Activated CD8-positive, alpha-beta T cell treated with anti-CD3 and anti-CD28 coated beads, Interleukin-2, amount 10 ng/mL, durations not matched to agents 7 days and 5 days (primary cell): ENCODE measurements around the gene CKS1B. TPM values are rescaled to one million over a fixed set of nuclear protein-coding genes. Genes with fewer than 3 reads are reported as not detected.
A peak's percentile ranks its signal among the peaks of the same experiment; 100 is the strongest.

Experiments
- ATAC-seq: fragments of 150-1000 bp; cut with Tn5 transposase; one replicate; pipeline ENCODE4 v1.10.0; 2021; ENCODE audit warnings: moderate library complexity
- CTCF ChIA-PET: fragments of 350-600 bp; sonication (Branson Sonifier 250); formaldehyde crosslinking; loops from one replicate; lab custom pipeline; 2021; ENCODE audit warnings: antibody characterized with exemption; lab: Charles Lee
- POLR2A ChIA-PET: fragments of 350-600 bp; sonication (Branson Sonifier 250); formaldehyde crosslinking; loops from one replicate; lab custom pipeline; 2021; ENCODE audit warnings: antibody characterized with exemption; lab: Charles Lee
- DNase-seq: peaks from one replicate; pipeline ENCODE4 v3.0.0-alpha.2; 2020
- H3K27ac Mint-ChIP-seq: one replicate; pipeline ENCODE4 v1.8.0; 2021; ENCODE audit warnings: mild to moderate bottlenecking, mixed read lengths
- H3K27me3 Mint-ChIP-seq: one replicate; pipeline ENCODE4 v1.8.0; 2021; ENCODE audit warnings: low read depth, mixed read lengths
- H3K36me3 Mint-ChIP-seq: one replicate; pipeline ENCODE4 v1.8.0; 2021; ENCODE audit warnings: low read depth, mixed read lengths
- H3K4me1 Mint-ChIP-seq: one replicate; pipeline ENCODE4 v1.8.0; 2021; ENCODE audit warnings: low read depth, mixed read lengths
- H3K4me3 Mint-ChIP-seq: one replicate; pipeline ENCODE4 v1.8.0; 2021; ENCODE audit warnings: mild to moderate bottlenecking, mixed read lengths
- H3K9me3 Mint-ChIP-seq: one replicate; pipeline ENCODE4 v1.8.0; 2022; ENCODE audit warnings: mixed read lengths; ENCODE audit not compliant: insufficient read depth
- total RNA-seq, 2 experiments: library from RNA; stranded (reverse); gene quantifications; one replicate each; pipeline ENCODE4 v1.2.3, GENCODE V29; 2021

Gene CKS1B
- total RNA-seq, 2 experiments from 2014 or later = 151 to 153 TPM

- ATAC-seq (no peak), DNase-seq (no peak)
- peaks cover 85% of the 10 kb centered on the region for H3K4me1 Mint-ChIP-seq
- peak overlapping the region; percentile 71 for H3K27ac Mint-ChIP-seq
- H3K27me3 Mint-ChIP-seq = no peaks in the 10 kb centered on the region
- H3K36me3 Mint-ChIP-seq = peaks cover 19% of the 10 kb centered on the region
- no peaks in the 10 kb centered on the region for H3K9me3 Mint-ChIP-seq
- POLR2A ChIA-PET = interaction anchor here (1.1 to 1.5 kb wide), 2 partner anchors 10 to 36 kb away, joined by 4 to 6 read pairs; partner anchors contain the start of gene CKS1B
- H3K4me3 Mint-ChIP-seq = no peak overlapping the region
- CTCF ChIA-PET = interaction anchor here (1.0 to 2.1 kb wide), 6 partner anchors 9 to 50 kb away, joined by 3 to 6 read pairs (median 4); partner anchors contain the start of genes ADAM15 and LENEP
These were observed 36.5 kb downstream of the CKS1B start for GRCh38 chr1:155011004-155011416.

DNA sequence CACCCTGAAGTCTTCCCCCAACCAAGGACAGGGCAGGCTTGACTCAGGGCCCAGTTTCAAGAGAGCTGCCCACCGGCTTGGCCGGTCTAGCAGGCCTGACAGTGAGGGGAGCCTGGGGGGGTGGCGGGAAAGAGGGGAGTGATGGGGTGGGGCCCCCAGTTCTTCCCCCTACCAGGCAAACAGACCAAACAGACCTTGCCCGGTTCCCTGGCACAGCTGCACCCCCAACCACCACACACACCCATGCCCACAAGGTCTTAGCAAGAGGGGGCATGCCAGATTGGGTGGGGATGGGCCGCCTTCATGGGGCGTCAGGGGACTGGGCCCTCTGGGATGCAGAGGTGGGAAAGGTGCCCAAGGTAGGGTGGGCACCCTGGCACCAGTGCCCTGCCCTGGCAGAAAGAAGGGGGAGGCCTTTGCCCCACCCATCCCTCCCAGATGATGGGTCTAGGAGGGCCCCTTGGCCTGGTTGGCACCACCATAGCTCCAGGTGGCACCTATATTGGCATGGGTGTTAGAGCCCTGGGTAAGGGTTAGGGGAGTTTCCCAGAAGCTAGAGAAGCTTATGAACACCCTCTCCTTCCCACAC, 37.0 kb downstream of the CKS1B start:
- H3K4me3 Mint-ChIP-seq = no peak overlapping the region
- H3K4me1 Mint-ChIP-seq = peaks cover 85% of the 10 kb centered on the region
- peak overlapping the region; percentile 71 for H3K27ac Mint-ChIP-seq
- POLR2A ChIA-PET = interaction anchor here (1.5 kb wide), 1 partner anchor 37 kb away, joined by 6 read pairs; the partner anchor contains the start of gene CKS1B
- DNase-seq (no peak), ATAC-seq (no peak)
- CTCF ChIA-PET = interaction anchor here (1.2 to 2.3 kb wide), 4 partner anchors 8 to 34 kb away, joined by 5 to 13 read pairs (median 7); no protein-coding TSS in a partner anchor
- no peaks in the 10 kb centered on the region for H3K27me3 Mint-ChIP-seq
- peaks cover 20% of the 10 kb centered on the region for H3K36me3 Mint-ChIP-seq
- H3K9me3 Mint-ChIP-seq = no peaks in the 10 kb centered on the region

DNA sequence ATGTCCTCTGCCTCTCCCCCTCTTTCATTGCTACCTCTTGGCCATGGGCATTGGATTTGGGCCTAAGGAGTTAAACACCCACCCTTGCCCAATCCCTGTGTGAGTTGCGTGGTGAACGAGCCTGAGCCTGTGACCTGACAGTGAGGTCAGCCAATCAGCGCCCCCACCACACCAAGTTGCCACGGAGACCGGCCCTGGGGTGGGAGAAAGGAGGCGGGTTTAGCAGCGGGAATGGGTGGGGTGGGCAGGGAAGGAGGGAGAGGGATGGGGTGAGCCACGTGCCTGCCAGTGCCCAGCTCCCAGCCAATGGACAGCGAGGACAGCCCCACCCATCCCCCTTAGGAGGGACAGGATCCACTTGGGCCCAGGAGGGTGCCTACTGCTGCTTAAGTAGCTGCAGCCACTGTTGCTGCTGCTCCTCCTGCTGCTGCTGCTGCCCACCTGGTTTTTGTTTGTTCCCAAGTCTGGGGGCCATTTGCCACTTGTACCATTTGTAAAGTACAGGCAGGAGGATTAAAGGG, 37.6 kb downstream of the CKS1B start:
- ATAC-seq = no peak
- peaks cover 85% of the 10 kb centered on the region for H3K4me1 Mint-ChIP-seq
- no peaks in the 10 kb centered on the region for H3K9me3 Mint-ChIP-seq
- no peaks in the 10 kb centered on the region for H3K27me3 Mint-ChIP-seq
- peaks cover 21% of the 10 kb centered on the region for H3K36me3 Mint-ChIP-seq
- peak overlapping the region; percentile 34 for H3K27ac Mint-ChIP-seq
- ChIA-PET CTCF (interaction anchor here (1.2 to 7.5 kb wide), 7 partner anchors 8 to 75 kb away, joined by 3 to 57 read pairs (median 6); partner anchors contain the start of genes ADAM15 and PMVK), POLR2A (no interaction called here)
- DNase-seq = no peak
- H3K4me3 Mint-ChIP-seq = no peak overlapping the region

- DNase-seq (no peak), ATAC-seq (no peak)
- H3K36me3 Mint-ChIP-seq = peaks cover 21% of the 10 kb centered on the region
- no peak overlapping the region for H3K4me3 Mint-ChIP-seq
- peak overlapping the region; percentile 48 for H3K27ac Mint-ChIP-seq
- peaks cover 84% of the 10 kb centered on the region for H3K4me1 Mint-ChIP-seq
- no peaks in the 10 kb centered on the region for H3K9me3 Mint-ChIP-seq
- ChIA-PET CTCF (interaction anchor here (0.7 to 7.5 kb wide), 8 partner anchors 9 to 79 kb away, joined by 3 to 57 read pairs (median 4); partner anchors contain the start of genes ADAM15 and PMVK), POLR2A (no interaction called here)
- H3K27me3 Mint-ChIP-seq = no peaks in the 10 kb centered on the region
These were observed 38.5 kb downstream of the CKS1B start for GRCh38 chr1:155012776-155013602.

GRCh38 chr1:155013632-155014031, 39.2 kb downstream of the CKS1B start:
- DNase-seq (no peak), ATAC-seq (no peak)
- Mint-ChIP-seq H3K4me3 (no peak overlapping the region), H3K27ac (peak overlapping the region; percentile 48), H3K36me3 (peaks cover 21% of the 10 kb centered on the region), H3K4me1 (peaks cover 82% of the 10 kb centered on the region), H3K27me3 (no peaks in the 10 kb centered on the region), H3K9me3 (no peaks in the 10 kb centered on the region)
- CTCF ChIA-PET = interaction anchor here (0.7 to 7.5 kb wide), 7 partner anchors 9 to 78 kb away, joined by 3 to 57 read pairs (median 4); partner anchors contain the start of genes ADAM15 and PMVK
- POLR2A ChIA-PET = no interaction called here

DNA sequence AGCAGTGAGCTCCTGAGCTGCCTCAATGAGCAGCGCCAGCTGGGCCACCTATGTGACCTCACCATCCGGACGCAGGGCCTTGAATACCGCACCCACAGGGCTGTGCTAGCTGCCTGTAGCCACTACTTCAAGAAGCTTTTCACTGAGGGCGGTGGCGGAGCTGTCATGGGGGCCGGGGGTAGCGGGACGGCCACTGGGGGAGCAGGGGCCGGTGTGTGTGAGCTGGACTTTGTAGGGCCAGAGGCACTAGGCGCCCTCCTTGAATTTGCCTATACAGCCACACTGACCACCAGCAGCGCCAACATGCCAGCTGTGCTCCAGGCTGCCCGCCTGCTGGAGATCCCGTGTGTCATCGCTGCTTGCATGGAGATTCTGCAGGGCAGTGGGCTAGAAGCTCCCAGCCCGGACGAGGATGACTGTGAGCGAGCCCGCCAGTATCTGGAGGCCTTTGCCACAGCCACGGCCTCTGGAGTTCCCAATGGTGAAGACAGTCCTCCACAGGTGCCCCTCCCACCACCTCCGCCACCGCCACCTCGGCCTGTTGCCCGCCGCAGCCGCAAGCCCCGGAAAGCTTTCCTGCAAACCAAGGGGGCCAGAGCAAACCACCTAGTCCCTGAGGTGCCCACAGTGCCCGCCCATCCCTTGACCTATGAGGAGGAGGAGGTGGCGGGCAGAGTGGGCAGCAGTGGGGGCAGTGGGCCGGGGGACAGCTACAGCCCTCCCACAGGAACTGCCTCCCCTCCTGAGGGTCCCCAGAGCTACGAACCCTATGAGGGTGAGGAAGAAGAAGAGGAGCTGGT, 40.4 kb downstream of the CKS1B start:
- Mint-ChIP-seq H3K27me3 (peaks cover 4% of the 10 kb centered on the region), H3K4me1 (peaks cover 71% of the 10 kb centered on the region), H3K27ac (no peak overlapping the region), H3K4me3 (no peak overlapping the region), H3K9me3 (no peaks in the 10 kb centered on the region), H3K36me3 (peaks cover 24% of the 10 kb centered on the region)
- DNase-seq = no peak
- ChIA-PET CTCF (interaction anchor here (0.9 to 7.5 kb wide), 10 partner anchors 15 to 78 kb away, joined by 3 to 71 read pairs (median 7); partner anchors contain the start of genes ADAM15, CKS1B, FLAD1 and PBXIP1), POLR2A (interaction anchor here (1.0 to 1.5 kb wide), 3 partner anchors 15 to 40 kb away, joined by 3 to 4 read pairs (median 4); partner anchors contain the start of gene CKS1B)
- ATAC-seq = no peak

DNA sequence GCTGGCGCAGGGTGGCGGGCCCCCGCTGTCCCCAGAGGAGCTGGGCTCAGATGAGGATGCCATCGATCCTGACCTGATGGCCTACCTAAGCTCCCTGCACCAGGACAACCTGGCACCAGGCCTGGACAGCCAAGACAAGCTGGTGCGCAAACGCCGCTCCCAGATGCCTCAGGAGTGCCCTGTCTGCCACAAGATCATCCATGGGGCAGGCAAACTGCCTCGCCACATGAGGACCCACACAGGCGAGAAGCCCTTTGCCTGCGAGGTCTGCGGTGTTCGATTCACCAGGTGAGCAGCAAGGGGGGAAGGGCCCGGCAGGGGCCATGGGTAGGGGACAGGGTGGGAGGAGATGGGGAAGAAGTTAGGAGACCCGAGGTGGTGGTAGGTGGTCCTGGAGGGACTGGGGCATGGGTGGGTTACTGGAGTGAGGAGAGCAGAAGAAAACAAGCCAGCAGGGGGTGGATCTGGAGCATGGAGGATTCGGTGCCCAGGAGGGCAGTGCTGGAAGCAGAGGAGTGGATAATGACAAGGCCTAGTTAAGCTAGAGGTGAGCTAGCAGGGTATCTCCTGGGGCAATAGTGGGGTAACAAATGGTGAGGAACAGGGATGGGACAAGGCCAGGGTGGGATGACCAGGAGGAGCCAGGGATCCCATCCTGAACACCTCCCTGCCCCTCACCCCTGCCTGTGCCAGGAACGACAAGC, 41.2 kb downstream of the CKS1B start:
- no peak for DNase-seq
- ATAC-seq = no peak
- peaks cover 63% of the 10 kb centered on the region for H3K4me1 Mint-ChIP-seq
- CTCF ChIA-PET = interaction anchor here (0.9 to 7.5 kb wide), 21 partner anchors 9 to 456 kb away, joined by 3 to 71 read pairs (median 18); partner anchors contain the start of genes ADAM15, CKS1B, FLAD1 and LENEP
- no peak overlapping the region for H3K4me3 Mint-ChIP-seq
- peak overlapping the region; percentile 28 for H3K27ac Mint-ChIP-seq
- peaks cover 24% of the 10 kb centered on the region for H3K36me3 Mint-ChIP-seq
- POLR2A ChIA-PET = interaction anchor here (0.9 to 2.5 kb wide), 8 partner anchors 9 to 60 kb away, joined by 3 to 8 read pairs (median 4); partner anchors contain the start of genes CKS1B, FLAD1 and PBXIP1
- H3K27me3 Mint-ChIP-seq = peaks cover 4% of the 10 kb centered on the region
- H3K9me3 Mint-ChIP-seq = no peaks in the 10 kb centered on the region

- DNase-seq (no peak), ATAC-seq (no peak)
- Mint-ChIP-seq H3K4me1 (peaks cover 56% of the 10 kb centered on the region), H3K27me3 (peaks cover 4% of the 10 kb centered on the region), H3K27ac (peak overlapping the region; percentile 25), H3K36me3 (peaks cover 24% of the 10 kb centered on the region), H3K9me3 (no peaks in the 10 kb centered on the region), H3K4me3 (no peak overlapping the region)
- ChIA-PET POLR2A (interaction anchor here (0.9 to 2.5 kb wide), 7 partner anchors 10 to 61 kb away, joined by 3 to 8 read pairs (median 4); partner anchors contain the start of genes CKS1B, FLAD1 and PBXIP1), CTCF (interaction anchor here (0.9 to 7.5 kb wide), 25 partner anchors 9 to 457 kb away, joined by 3 to 71 read pairs (median 11); partner anchors contain the start of genes ADAM15, CKS1B, FLAD1 and LENEP)
These were observed 41.9 kb downstream of the CKS1B start for GRCh38 chr1:155016231-155016831.

DNA sequence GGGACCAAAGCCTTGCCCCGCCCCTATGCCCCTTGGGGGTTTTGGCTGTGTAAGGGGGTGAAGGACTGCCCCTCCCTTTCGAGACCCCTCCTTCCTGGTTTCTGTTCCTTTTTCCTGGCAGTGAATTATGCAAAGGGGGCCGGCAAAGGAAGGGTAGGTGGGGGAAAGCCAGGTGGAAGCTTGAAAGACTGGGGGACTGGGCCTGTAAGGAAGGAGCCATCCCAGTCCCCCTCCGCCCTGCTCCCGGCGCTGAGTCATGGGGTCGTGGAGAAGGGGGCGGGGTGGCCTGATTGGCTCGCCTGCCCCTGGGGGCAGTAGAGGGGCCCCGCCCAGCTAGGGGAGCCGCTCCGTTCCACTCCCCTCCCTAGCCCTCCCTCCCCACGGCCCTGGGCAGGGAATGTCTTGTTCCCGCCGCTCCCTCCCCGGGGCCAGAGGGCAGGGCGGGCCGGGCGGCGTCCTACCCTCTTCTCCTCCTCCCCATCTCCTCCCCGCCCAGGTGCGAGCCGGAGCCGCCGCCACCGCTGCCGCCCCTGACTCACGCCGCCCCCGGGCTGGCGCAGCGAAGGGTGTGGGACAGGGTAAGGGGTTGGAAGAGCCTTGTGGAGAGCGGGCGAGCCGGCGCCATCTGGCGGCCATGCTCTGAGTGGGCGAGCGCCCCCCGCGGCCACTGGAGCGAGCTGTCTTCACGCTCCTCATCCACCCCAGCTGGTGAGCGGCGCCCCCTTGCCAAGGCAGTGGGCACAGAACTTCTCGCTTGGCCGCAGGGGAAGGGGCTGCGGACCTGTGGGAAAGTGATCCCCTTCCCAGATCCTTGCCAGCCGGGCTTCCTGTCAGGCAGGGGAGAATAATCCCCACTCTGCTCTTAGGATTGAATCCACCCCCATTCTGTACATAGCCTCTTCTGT, 42.8 kb downstream of the CKS1B start:
- H3K4me1 Mint-ChIP-seq = peaks cover 50% of the 10 kb centered on the region
- CTCF ChIA-PET = interaction anchor here (0.6 to 7.5 kb wide), 44 partner anchors 9 to 458 kb away, joined by 3 to 71 read pairs (median 6); partner anchors contain the start of genes ADAM15, CKS1B, DCST1 and DCST2
- peak overlapping the region; percentile 22 for H3K4me3 Mint-ChIP-seq
- DNase-seq (peak; percentile 87), ATAC-seq (peak; percentile 98)
- H3K36me3 Mint-ChIP-seq = peaks cover 22% of the 10 kb centered on the region
- H3K27ac Mint-ChIP-seq = peak overlapping the region; percentile 52
- POLR2A ChIA-PET = interaction anchor here (0.6 to 2.5 kb wide), 5 partner anchors 34 to 62 kb away, joined by 3 to 8 read pairs (median 6); partner anchors contain the start of genes CKS1B, FLAD1 and PBXIP1
- peaks cover 6% of the 10 kb centered on the region for H3K27me3 Mint-ChIP-seq
- H3K9me3 Mint-ChIP-seq = no peaks in the 10 kb centered on the region
